ENCODE data around the gene GRM3. TPM values are rescaled to one million over a fixed set of nuclear protein-coding genes. Genes with fewer than 3 reads are reported as not detected.

GRM3 gene
- total RNA-seq (under 1 TPM in 1 of 2 donors, not detected in 1; 0.17 TPM), polyA plus RNA-seq (not detected)
- long read RNA-seq, donor 1 = 0 reads
- long read RNA-seq, donor 2 = 0 reads
- long read RNA-seq, donor 3 = 0 reads
- long read RNA-seq, donor 4 = 0 reads
- long read RNA-seq, donor 5, full-length matches to known transcripts = 1 of 1 reads
- long read RNA-seq, donor 5, partial matches to known transcripts = 0 of 1 reads
- long read RNA-seq, donor 5, other reads (novel, unspliced or antisense) = 0 of 1 reads

DNA sequence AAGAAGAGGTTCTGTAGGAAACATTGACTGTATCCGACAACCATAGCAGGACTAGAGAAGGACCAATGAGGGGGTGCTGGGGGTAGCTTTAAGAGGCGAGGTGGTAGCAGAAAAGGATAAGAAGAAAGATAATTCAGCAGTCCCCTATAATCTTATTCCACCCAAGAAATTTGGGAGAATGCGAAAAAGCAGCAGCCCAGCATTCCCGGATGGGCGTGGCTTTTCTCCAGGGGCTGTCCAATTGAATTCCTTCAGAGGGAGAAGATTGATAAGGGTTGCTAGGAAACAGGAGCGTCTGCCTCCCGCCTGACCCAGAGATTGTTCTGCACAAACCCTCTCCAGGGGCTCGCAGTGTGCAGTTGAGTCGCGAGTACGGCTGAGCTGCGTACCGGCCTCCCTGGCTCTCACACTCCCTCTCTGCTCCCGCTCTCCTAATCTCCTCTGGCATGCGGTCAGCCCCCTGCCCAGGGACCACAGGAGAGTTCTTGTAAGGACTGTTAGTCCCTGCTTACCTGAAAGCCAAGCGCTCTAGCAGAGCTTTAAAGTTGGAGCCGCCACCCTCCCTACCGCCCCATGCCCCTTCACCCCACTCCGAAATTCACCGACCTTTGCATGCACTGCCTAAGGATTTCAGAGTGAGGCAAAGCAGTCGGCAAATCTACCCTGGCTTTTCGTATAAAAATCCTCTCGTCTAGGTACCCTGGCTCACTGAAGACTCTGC, at the start of gene GRM3:
Gene GRM3 (plus strand): TSS at position 349 of the 721 bp plus-strand sequence. CDS start 121,237 bp downstream, outside the sequence.
- H3K36me3 ChIP-seq (ENCODE audit: control insufficient read depth in 4 of 4, insufficient read depth in 4 of 4, low read length in 4 of 4) = no peaks in the 10 kb centered on the region
- H3K4me1 ChIP-seq (ENCODE audit: control insufficient read depth in 5 of 5, insufficient read depth in 5 of 5, low read length in 5 of 5) = peaks cover 0 to 21% (median 0%) of the 10 kb centered on the region in 5 donors
- H3K4me3 ChIP-seq = no peak within 1 kb of the TSS
- no peaks in the 10 kb centered on the region for H3K9me3 ChIP-seq (ENCODE audit: control insufficient read depth in 4 of 4, insufficient read depth in 3 of 4, low read length in 3 of 4)
- H3K27ac ChIP-seq (ENCODE audit: low read depth in 1 of 2, low read length in 1 of 2) = no peak within 1 kb of the TSS
- ATAC-seq (ENCODE audit: insufficient read depth, low FRiP score) = no peak
- H3K27me3 ChIP-seq (ENCODE audit: control insufficient read depth in 3 of 3, insufficient read depth in 3 of 3, low read length in 2 of 3) = peaks cover 0 to 38% (median 20%) of the 10 kb centered on the region in 3 donors
- 3% methylated on average over 23 of the region's 23 CpGs for WGBS, 2 donors
- DNase-seq = peak; percentile 68 to 77 (median 74)
- TF ChIP-seq CTCF (IDR thresholded peaks at IDR 0.05; ENCODE audit: control extremely low read depth, extremely low read depth) = no peak
- H3K9ac ChIP-seq (ENCODE audit: insufficient read depth in 1 of 2, low read length in 2 of 2) = peak within 1 kb of the TSS in 1 of 2 donors; percentile 8

DNA sequence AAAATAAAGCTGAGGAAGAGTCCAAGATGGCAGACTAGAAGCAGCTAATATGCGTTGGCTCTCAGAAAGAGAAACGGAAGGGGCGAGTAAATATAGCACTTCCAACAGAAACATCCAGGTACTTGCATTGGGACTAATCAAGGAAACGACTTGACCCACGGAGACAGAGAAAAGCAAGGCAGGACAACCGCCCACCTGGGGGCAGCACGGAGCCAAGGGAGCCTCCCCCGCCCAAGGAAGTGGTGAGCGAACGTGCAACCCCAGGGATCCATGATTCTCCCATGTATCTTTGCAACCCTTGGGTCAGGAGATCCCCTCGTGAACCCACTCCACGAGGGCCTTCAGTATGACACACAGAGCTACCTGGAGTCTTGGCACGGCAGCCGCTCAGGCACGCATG, 45.4 kb upstream of the GRM3 start:
- WGBS, 2 donors = 71 to 73% methylated on average over 15 of the region's 15 CpGs
- Histone ChIP-seq H3K4me3 (no peak overlapping the region), H3K4me1 (ENCODE audit: control insufficient read depth in 5 of 5, insufficient read depth in 5 of 5, low read length in 5 of 5) (no peaks in the 10 kb centered on the region), H3K36me3 (ENCODE audit: control insufficient read depth in 4 of 4, insufficient read depth in 4 of 4, low read length in 4 of 4) (no peaks in the 10 kb centered on the region), H3K9me3 (ENCODE audit: control insufficient read depth in 4 of 4, insufficient read depth in 3 of 4, low read length in 3 of 4) (peaks cover 0 to 9% (median 0%) of the 10 kb centered on the region in 4 donors), H3K27me3 (ENCODE audit: control insufficient read depth in 3 of 3, insufficient read depth in 3 of 3, low read length in 2 of 3) (no peaks in the 10 kb centered on the region), H3K9ac (ENCODE audit: insufficient read depth in 1 of 2, low read length in 2 of 2) (no peak overlapping the region), H3K27ac (ENCODE audit: low read depth in 1 of 2, low read length in 1 of 2) (no peak overlapping the region)
- ATAC-seq (ENCODE audit: insufficient read depth, low FRiP score) = no peak
- peak in 1 of 3 donors; percentile 1 for DNase-seq
- no peak for TF ChIP-seq CTCF (IDR thresholded peaks at IDR 0.05; ENCODE audit: control extremely low read depth, extremely low read depth)

GRCh38 chr7:86598721-86599120, 45.0 kb upstream of the GRM3 start:
- ATAC-seq (ENCODE audit: insufficient read depth, low FRiP score) (no peak), DNase-seq (no peak)
- WGBS, 2 donors = 91 to 94% methylated on average over 9 of the region's 9 CpGs

More at GRCh38 chr7:86598721-86599120, 45.0 kb upstream of the GRM3 start:
- no peak for TF ChIP-seq CTCF (IDR thresholded peaks at IDR 0.05; ENCODE audit: control extremely low read depth, extremely low read depth)
- Histone ChIP-seq H3K36me3 (ENCODE audit: control insufficient read depth in 4 of 4, insufficient read depth in 4 of 4, low read length in 4 of 4) (no peaks in the 10 kb centered on the region), H3K9me3 (ENCODE audit: control insufficient read depth in 4 of 4, insufficient read depth in 3 of 4, low read length in 3 of 4) (peaks cover 0 to 9% (median 0%) of the 10 kb centered on the region in 4 donors), H3K27me3 (ENCODE audit: control insufficient read depth in 3 of 3, insufficient read depth in 3 of 3, low read length in 2 of 3) (no peaks in the 10 kb centered on the region), H3K4me1 (ENCODE audit: control insufficient read depth in 5 of 5, insufficient read depth in 5 of 5, low read length in 5 of 5) (no peaks in the 10 kb centered on the region), H3K4me3 (no peak overlapping the region), H3K9ac (ENCODE audit: insufficient read depth in 1 of 2, low read length in 2 of 2) (no peak overlapping the region), H3K27ac (ENCODE audit: low read depth in 1 of 2, low read length in 1 of 2) (no peak overlapping the region)
